ENCODE results near the gene EDN2. TPM values are rescaled to one million over a fixed set of nuclear protein-coding genes. Genes with fewer than 3 reads are reported as not detected.

EDN2 gene
- total and polyA plus RNA-seq, 2 donors (not counting 1 experiment from before 2014, with no cell fraction given) = not detected

DNA sequence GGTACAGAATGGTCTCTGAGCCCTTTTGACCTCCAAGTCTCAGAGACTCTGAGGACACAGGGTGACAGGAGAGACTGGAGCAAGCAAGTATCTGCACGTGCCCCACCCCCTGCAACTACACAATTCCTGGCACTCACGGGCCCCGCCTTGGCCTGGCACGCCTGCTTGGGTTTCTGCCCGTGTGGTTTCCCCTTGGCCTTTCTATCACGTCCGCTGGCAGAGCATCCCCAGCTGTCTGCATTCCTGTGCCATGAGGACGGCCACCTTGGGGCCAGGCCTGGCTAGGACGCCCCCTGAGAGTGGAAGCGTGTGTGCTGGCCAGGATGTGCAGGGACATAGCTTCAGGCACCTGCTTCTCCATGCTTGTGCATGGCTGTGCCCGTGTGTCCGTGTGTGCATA lies 14.3 kb upstream of the EDN2 start:
- no peak overlapping the region for H3K9ac ChIP-seq (ENCODE audit: low read length)
- H3K9me3 Mint-ChIP-seq (ENCODE audit: insufficient read depth) = no peaks in the 10 kb centered on the region
- TF ChIP-seq EZH2 (IDR thresholded peaks at IDR 0.05; ENCODE audit: borderline replicate concordance, insufficient read depth, low read depth, low read length, poor library complexity, severe bottlenecking) (no peak), CTCF (IDR thresholded peaks at IDR 0.05) (no peak)
- no peaks in the 10 kb centered on the region for H3K9me3 ChIP-seq (ENCODE audit: control extremely low read depth in 1 of 3, control insufficient read depth in 2 of 3, insufficient read depth in 1 of 3, low read length in 2 of 3)
- no peak for DNase-seq
- no peaks in the 10 kb centered on the region for H3K36me3 ChIP-seq (replicated peaks in 1 of 2; ENCODE audit: control extremely low read depth in 1 of 2, control insufficient read depth in 1 of 2, extremely low read depth in 1 of 2, insufficient read depth in 2 of 2, low read length in 1 of 2)
- H3K27ac Mint-ChIP-seq = no peak overlapping the region
- CTCF ChIA-PET = interaction anchor here (2.9 kb wide), 1 partner anchor 17 kb away, joined by 7 read pairs; no protein-coding TSS in a partner anchor
- POLR2A ChIA-PET = no interaction called here
- H3K4me3 Mint-ChIP-seq = no peak overlapping the region
- peaks cover 25% of the 10 kb centered on the region for H3K27me3 Mint-ChIP-seq
- no peak overlapping the region for H3K4me2 ChIP-seq (replicated peaks; ENCODE audit: low read depth, low read length, poor library complexity, severe bottlenecking)
- no peak for ATAC-seq (ENCODE audit: low read depth)
- H4K20me1 ChIP-seq (ENCODE audit: control insufficient read depth, insufficient read depth, low read length, poor library complexity, severe bottlenecking) = no peaks in the 10 kb centered on the region
- no peak overlapping the region for H2AFZ ChIP-seq (ENCODE audit: insufficient read depth, low read depth, low read length, poor library complexity, severe bottlenecking)
- H3K27ac ChIP-seq (ENCODE audit: low read length in 2 of 2) = no peak overlapping the region
- H3K4me1 ChIP-seq (ENCODE audit: control insufficient read depth in 2 of 2, insufficient read depth in 2 of 2, low read length in 2 of 2) = peaks cover 5 to 8% of the 10 kb centered on the region in 2 donors
- H3K4me3 ChIP-seq (ENCODE audit: control extremely low read depth in 1 of 5, extremely low read depth in 1 of 5, insufficient read depth in 1 of 5, low read depth in 2 of 5, low read length in 4 of 5) = no peak overlapping the region
- H3K79me2 ChIP-seq (ENCODE audit: control insufficient read depth, insufficient read depth, low read length) = no peaks in the 10 kb centered on the region
- peaks cover 0 to 16% (median 3%) of the 10 kb centered on the region in 4 experiments for H3K27me3 ChIP-seq (replicated peaks in 1 of 4; ENCODE audit: control extremely low read depth in 1 of 4, control insufficient read depth in 3 of 4, insufficient read depth in 4 of 4, low read length in 3 of 4)
- intact Hi-C loops (cut with micrococcal nuclease) = no loop called here
- H3K4me1 Mint-ChIP-seq = peaks cover 9% of the 10 kb centered on the region
- WGBS (ENCODE audit: insufficient coverage) = 84% methylated on average over 12 of the region's 12 CpGs

- POLR2A ChIA-PET = no interaction called here
- no peak overlapping the region for H3K4me2 ChIP-seq (replicated peaks; ENCODE audit: low read depth, low read length, poor library complexity, severe bottlenecking)
These were observed 13.9 kb upstream of the EDN2 start for GRCh38 chr1:41498391-41498790.

More at GRCh38 chr1:41498391-41498790, 13.9 kb upstream of the EDN2 start:
- no peaks in the 10 kb centered on the region for H4K20me1 ChIP-seq (ENCODE audit: control insufficient read depth, insufficient read depth, low read length, poor library complexity, severe bottlenecking)
- Mint-ChIP-seq H3K4me1 (peaks cover 9% of the 10 kb centered on the region), H3K9me3 (ENCODE audit: insufficient read depth) (no peaks in the 10 kb centered on the region), H3K27me3 (peaks cover 25% of the 10 kb centered on the region), H3K4me3 (no peak overlapping the region), H3K27ac (no peak overlapping the region)
- H3K36me3 ChIP-seq (replicated peaks in 1 of 2; ENCODE audit: control extremely low read depth in 1 of 2, control insufficient read depth in 1 of 2, extremely low read depth in 1 of 2, insufficient read depth in 2 of 2, low read length in 1 of 2) = no peaks in the 10 kb centered on the region
- H3K9me3 ChIP-seq (ENCODE audit: control extremely low read depth in 1 of 3, control insufficient read depth in 2 of 3, insufficient read depth in 1 of 3, low read length in 2 of 3) = no peaks in the 10 kb centered on the region
- H3K4me1 ChIP-seq (ENCODE audit: control insufficient read depth in 2 of 2, insufficient read depth in 2 of 2, low read length in 2 of 2) = peaks cover 5 to 8% of the 10 kb centered on the region in 2 donors
- no peak overlapping the region for H3K9ac ChIP-seq (ENCODE audit: low read length)
- DNase-seq (no peak), ATAC-seq (ENCODE audit: low read depth) (no peak)
- CTCF ChIA-PET = interaction anchor here (2.9 kb wide), 1 partner anchor 17 kb away, joined by 7 read pairs; no protein-coding TSS in a partner anchor
- H3K79me2 ChIP-seq (ENCODE audit: control insufficient read depth, insufficient read depth, low read length) = no peaks in the 10 kb centered on the region
- no peak for TF ChIP-seq CTCF (IDR thresholded peaks at IDR 0.05)
- no peak for TF ChIP-seq EZH2 (IDR thresholded peaks at IDR 0.05; ENCODE audit: borderline replicate concordance, insufficient read depth, low read depth, low read length, poor library complexity, severe bottlenecking)
- no peak overlapping the region for H2AFZ ChIP-seq (ENCODE audit: insufficient read depth, low read depth, low read length, poor library complexity, severe bottlenecking)
- peaks cover 0 to 16% (median 3%) of the 10 kb centered on the region in 4 experiments for H3K27me3 ChIP-seq (replicated peaks in 1 of 4; ENCODE audit: control extremely low read depth in 1 of 4, control insufficient read depth in 3 of 4, insufficient read depth in 4 of 4, low read length in 3 of 4)
- intact Hi-C loops (cut with micrococcal nuclease) = no loop called here
- no peak overlapping the region for H3K4me3 ChIP-seq (ENCODE audit: control extremely low read depth in 1 of 5, extremely low read depth in 1 of 5, insufficient read depth in 1 of 5, low read depth in 2 of 5, low read length in 4 of 5)
- no peak overlapping the region for H3K27ac ChIP-seq (ENCODE audit: low read length in 2 of 2)
- WGBS (ENCODE audit: insufficient coverage) = 90% methylated on average over 5 of the region's 5 CpGs

All from B cell (primary cell).